Measurements from ENCODE around the gene SLC35E2B.

SLC35E2B gene

DNA sequence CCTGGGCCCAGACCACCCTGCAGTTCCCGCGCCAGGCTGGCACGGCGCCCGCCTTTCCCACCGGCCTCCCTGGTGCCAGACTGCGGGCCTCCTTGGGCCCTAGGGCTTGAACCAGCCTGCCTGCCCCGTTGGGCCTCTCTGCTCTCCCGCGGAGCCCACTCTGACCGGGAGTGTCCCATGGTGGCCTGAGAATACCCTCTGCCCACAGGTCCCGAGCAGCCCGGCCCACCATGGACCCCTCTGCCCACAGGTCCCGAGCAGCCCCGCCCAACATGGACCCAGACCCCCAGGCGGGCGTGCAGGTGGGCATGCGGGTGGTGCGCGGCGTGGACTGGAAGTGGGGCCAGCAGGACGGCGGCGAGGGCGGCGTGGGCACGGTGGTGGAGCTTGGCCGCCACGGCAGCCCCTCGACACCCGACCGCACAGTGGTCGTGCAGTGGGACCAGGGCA is 69.4 kb downstream of the SLC35E2B start:
- no peak for DNase-seq

GRCh38 chr1:1622788-1623094 is 69.9 kb downstream of the SLC35E2B start:
- no peak for DNase-seq

GRCh38 chr1:1622010-1622787 is 70.4 kb downstream of the SLC35E2B start:
- peak in 1 of 2 experiments; percentile 23 for DNase-seq

DNA sequence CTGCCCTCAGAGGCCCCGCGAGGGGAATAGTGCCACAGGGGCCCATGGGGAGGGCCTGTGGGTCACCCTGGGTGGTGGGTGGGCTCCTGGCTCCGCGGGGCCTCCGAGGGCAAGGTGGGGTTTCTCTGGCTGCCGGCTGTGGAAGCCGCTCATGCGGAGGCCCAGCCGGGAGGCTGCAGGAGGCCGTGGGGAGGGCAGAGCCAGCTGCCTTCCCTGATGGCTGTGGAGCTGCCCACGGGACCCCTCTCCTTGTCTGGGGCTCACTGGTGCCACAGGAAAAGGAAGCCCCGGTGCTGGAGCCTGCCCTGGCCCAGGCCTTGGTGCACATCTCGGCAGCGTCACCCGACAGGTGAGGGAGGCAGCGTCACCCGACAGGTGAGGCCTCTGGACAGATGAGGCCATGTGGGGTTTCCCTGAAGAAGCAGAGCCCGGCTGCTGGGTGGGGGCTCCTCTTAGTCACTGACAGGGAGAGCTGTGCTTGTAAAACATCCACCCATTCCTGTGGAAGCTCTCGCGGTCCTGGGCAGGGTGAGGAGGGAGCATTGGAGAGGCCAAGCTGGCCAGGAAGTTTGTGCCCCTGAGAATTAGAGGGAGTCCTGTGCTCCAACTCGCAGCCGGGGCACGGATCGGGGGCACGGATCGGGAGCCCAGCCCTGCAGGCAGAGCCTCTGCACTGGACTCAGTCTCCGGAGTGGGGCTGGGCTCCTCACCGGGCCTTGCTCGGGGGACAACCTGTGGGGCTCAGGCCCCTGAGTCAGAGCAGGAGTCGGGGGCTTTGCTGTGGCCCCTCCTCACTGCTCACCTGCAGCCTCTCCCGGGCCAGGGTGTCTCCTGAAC is 71.2 kb downstream of the SLC35E2B start:
- no peak for DNase-seq

DNA sequence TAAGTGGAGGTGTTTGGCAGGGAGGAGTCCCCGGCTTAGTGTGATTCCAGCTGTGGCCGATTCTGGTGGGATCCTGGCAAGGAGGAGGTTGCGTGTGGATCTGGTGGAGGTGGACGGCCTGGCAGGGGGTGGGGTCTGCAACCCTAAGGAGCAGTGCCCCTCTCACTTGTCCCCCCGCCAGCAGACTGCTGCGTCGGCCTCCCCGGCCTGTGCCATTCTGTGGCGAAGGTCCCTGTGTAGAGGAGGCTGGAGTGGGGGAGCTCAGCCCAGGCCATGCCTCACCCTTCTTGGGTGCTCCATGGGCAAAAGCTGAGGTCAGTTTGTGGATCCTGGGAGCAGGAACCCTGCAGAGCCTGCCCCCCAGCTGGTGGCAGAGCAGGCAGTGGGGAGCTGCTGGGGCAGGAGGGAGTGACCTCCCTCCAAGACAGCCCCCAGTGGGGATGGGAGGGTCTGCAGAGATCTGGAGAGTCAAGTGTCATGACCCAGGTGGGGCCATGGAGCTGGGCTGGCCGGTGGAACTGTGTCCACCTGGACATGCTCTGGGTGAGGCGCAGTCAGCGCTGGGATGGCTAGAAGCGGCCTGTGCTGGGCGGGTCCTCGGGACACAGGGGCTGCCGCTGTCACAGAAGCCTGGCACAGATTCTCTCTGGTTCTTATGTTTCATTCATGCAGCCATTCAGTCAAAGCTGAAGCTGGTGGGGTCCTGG is 72.0 kb downstream of the SLC35E2B start:
- peak in 1 of 2 experiments; percentile 19 for DNase-seq

- peak; percentile 19 to 37 for DNase-seq
Observed at GRCh38 chr1:1619917-1620361, 72.7 kb downstream of the SLC35E2B start.

GRCh38 chr1:1618396-1619068 is 74.1 kb downstream of the SLC35E2B start:
- no peak for DNase-seq

- no peak for DNase-seq
Observed at GRCh38 chr1:1617925-1618324, 74.7 kb downstream of the SLC35E2B start.

- DNase-seq, result no peak
Observed at GRCh38 chr1:1617516-1617915, 75.1 kb downstream of the SLC35E2B start.

DNA sequence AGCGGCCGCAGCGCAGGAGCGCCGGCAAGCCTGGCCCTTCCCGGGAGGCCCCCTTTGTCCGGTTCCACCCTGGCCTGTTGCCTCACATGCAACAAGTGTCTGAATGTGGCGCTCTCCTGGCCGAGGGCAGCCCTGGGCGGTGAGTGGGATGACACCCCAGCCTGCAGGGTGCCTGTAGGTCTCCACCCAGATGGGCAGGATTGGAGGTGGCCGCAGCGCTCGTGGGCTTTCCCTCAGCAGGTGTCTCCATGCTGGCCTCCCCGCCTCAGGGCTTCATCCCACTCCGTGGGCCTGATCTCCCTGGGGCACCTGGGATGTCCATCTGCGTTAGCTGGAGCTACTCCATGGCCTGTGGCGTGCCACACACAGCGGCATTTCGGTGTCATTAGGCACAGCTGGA is 75.8 kb downstream of the SLC35E2B start:
- DNase-seq, result peak in 1 of 2 experiments; percentile 16

DNA sequence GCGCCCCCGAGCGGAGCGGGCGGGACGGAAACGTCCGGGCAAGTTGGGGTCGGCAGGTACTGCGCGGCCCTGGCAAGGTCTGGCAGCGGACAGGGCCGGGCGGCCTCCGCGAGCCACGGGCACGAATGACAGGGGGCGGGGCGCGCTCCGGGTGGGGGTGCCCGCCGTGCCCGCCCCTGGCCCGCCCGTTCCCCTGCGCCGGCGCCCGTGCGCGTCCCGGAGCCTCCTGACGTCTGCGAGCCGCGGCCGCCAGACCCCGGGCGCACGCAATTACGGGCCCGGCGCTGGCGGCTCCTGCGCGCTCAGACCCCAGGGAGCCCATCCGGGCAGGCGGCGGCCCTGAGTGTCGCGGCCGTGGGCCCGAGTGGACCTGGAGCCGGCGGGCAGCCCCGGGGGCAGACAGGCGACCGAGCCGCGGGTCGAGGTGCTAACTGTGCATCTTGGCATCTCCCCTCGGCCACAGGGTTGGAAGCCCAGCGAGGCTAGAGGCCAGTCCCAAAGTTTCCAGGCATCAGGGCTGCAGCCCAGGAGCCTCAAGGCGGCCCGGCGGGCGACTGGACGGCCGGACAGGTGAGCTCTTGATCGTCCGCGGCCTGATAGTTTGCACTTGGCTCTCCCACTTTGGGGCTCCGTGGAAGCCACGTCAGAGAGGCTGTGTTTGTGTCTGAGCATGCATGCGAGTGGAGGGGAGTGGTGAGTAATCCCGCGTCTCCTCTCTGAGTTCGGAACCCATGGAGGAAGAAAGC is 76.4 kb downstream of the SLC35E2B start:
- no peak for DNase-seq

DNA sequence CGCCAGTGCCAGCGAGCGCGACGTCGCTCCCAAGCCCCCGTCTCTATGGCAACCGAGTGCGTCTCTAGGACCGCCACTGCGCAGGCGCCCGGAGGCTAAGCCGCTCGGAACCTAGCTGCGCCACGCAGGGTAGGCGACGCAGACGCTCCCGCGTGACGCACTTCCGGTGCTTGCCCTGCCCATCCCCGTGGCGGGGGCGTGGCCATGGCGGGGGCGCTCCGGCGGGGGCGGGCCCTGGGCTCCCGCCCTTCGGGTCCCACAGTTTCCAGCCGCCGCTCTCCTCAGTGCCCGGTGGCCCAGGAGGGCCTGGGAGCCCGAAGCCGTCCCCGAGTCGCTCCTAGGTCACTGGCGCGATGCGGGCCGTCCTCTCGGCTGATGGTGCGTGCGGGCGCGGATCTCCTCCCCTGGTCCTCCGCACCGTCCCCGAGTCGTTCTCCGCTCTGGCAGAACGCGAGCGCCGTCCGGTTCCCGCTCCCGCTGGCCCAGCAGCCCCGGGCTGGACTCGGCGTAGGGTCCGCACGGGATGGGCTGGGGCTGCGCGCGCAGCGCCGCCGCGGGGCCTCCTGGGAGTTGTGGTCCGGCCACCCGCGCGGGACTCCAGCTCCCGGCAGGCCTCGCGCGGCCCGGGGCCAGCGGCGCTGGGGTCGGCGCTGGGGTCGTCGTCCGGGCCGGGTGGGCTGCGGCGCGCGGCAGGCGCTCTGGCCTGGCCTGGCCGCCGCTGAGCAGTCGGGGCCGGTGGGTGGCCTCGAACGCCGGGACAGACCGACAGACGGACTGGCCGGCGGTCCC is 77.1 kb downstream of the SLC35E2B start, which contains the start of gene MIB2:
TSS of gene MIB2 (plus strand) at position 245 of the 789 bp plus-strand sequence. CDS start 7,953 bp downstream, outside the sequence.
- peak; percentile 97 to 98 for DNase-seq

DNA sequence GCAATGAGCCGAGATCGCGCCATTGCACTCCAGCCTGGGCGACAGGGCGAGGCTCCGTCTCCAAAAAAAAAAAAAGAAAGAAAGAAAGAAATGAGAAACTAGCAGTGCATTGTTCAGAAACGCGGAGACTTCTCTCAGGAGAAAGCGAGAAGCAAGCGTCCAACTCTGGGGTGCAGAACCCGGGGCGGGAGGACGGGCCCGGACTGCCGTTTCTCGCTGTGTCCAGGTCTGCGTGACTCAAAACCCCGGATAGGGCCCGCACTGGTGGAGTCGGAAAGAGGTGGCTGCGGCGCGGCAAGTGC is 77.7 kb downstream of the SLC35E2B start:
- DNase-seq, result no peak

GRCh38 chr1:1614204-1614953 is 78.2 kb downstream of the SLC35E2B start:
- peak; percentile 73 to 74 for DNase-seq

DNA sequence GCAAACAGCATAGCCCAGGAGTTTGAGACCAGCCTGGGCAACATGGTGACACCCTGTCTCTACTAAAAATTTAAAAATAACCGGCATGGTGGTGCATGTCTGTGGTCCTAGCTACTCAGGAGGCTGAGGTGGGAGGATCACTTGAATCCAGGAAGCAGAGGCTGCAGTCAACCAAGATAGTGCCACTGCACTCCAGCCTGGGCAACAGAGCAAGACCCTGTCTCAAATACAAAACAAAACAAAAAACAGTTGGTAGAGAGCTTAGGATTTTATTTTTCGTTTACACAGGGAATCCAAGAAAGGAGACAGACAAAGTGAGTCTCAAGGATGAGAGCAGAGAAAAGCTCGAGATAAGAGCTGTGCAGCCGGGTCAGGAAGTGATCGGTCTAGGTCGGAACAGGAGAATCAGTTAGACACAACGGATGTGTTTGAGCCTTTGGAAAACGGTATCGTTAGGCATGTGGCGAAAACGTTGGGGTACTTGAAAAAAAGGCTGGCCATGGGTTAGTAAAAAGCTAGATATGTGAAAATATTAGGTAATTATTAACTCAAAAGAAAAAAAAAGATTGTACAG is 79.0 kb downstream of the SLC35E2B start:
- no peak for DNase-seq

- DNase-seq, result no peak
Observed at GRCh38 chr1:1612104-1612400, 80.5 kb downstream of the SLC35E2B start.

- no peak for DNase-seq
Observed at GRCh38 chr1:1610796-1611195, 81.8 kb downstream of the SLC35E2B start.

GRCh38 chr1:1609822-1610485 is 82.6 kb downstream of the SLC35E2B start:
- no peak for DNase-seq

Measured in activated T-cell treated with anti-CD3 and anti-CD28 coated beads, Interleukin-2, amount 50 U/mL, for 48 hours (primary cell).